ENCODE data around the gene MPPED1.

Gene MPPED1

GRCh38 chr22:43438666-43439347 lies 27.0 kb downstream of the MPPED1 start:
- TF ChIP-seq CTCF (conservative IDR thresholded peaks at IDR 0.05; ENCODE audit: low read depth) = no peak
- POLR2A ChIA-PET (ENCODE audit: low non-redundant PET) = no interaction called here
- H3K27ac ChIP-seq = no peak overlapping the region
- CTCF ChIA-PET = no interaction called here
- no peak for DNase-seq (ENCODE audit: low spot score)

GRCh38 chr22:43439368-43440103 lies 27.7 kb downstream of the MPPED1 start:
- ChIA-PET POLR2A (ENCODE audit: low non-redundant PET) (no interaction called here), CTCF (no interaction called here)
- TF ChIP-seq CTCF (conservative IDR thresholded peaks at IDR 0.05; ENCODE audit: low read depth) = no peak
- H3K27ac ChIP-seq = no peak overlapping the region
- no peak for DNase-seq (ENCODE audit: low spot score)

GRCh38 chr22:43440104-43440387 lies 28.2 kb downstream of the MPPED1 start:
- CTCF ChIA-PET = no interaction called here
- no peak for DNase-seq (ENCODE audit: low spot score)

GRCh38 chr22:43440556-43440955 lies 28.7 kb downstream of the MPPED1 start:
- no peak for TF ChIP-seq CTCF (conservative IDR thresholded peaks at IDR 0.05; ENCODE audit: low read depth)
- no peak for DNase-seq (ENCODE audit: low spot score)
- CTCF ChIA-PET = interaction anchor here (0.6 kb wide), 1 partner anchor 168 kb away, joined by 4 read pairs; no protein-coding TSS in a partner anchor
- H3K27ac ChIP-seq = no peak overlapping the region
- POLR2A ChIA-PET (ENCODE audit: low non-redundant PET) = no interaction called here

More at GRCh38 chr22:43440104-43440387, 28.2 kb downstream of the MPPED1 start:
- no peak for TF ChIP-seq CTCF (conservative IDR thresholded peaks at IDR 0.05; ENCODE audit: low read depth)
- no peak overlapping the region for H3K27ac ChIP-seq
- POLR2A ChIA-PET (ENCODE audit: low non-redundant PET) = no interaction called here

- POLR2A ChIA-PET (ENCODE audit: low non-redundant PET) = no interaction called here
- CTCF ChIA-PET = interaction anchor here (0.6 kb wide), 1 partner anchor 168 kb away, joined by 4 read pairs; no protein-coding TSS in a partner anchor
These were observed 29.4 kb downstream of the MPPED1 start for GRCh38 chr22:43441216-43441615.

GRCh38 chr22:43441751-43442150 lies 29.9 kb downstream of the MPPED1 start:
- POLR2A ChIA-PET (ENCODE audit: low non-redundant PET) = no interaction called here
- no peak for DNase-seq (ENCODE audit: low spot score)
- CTCF ChIA-PET = no interaction called here
- TF ChIP-seq CTCF (conservative IDR thresholded peaks at IDR 0.05; ENCODE audit: low read depth) = no peak
- no peak overlapping the region for H3K27ac ChIP-seq

More at GRCh38 chr22:43441216-43441615, 29.4 kb downstream of the MPPED1 start:
- H3K27ac ChIP-seq = no peak overlapping the region
- DNase-seq (ENCODE audit: low spot score) = no peak
- TF ChIP-seq CTCF (conservative IDR thresholded peaks at IDR 0.05; ENCODE audit: low read depth) = no peak
